Kidney epithelial cell (primary cell): ENCODE measurements around the gene PRXL2C. TPM values are rescaled to one million over a fixed set of nuclear protein-coding genes. Genes with fewer than 3 reads are reported as not detected.
"Not testable (repeated sequence)": the region's sequence is repeated elsewhere in the genome, so short reads cannot be mapped to it uniquely, and the experiment has no call there.

Source experiments
- DNase-seq: peaks from one replicate; pipeline ENCODE4 v3.0.0-alpha.2; 2010; ENCODE audit warnings: low read depth
- H3K27me3 ChIP-seq: 2 replicates; pipeline ENCODE4 v1.6.0; 2011; ENCODE audit warnings: low read length; ENCODE audit not compliant: control insufficient read depth, insufficient read depth
- H3K36me3 ChIP-seq: 2 replicates; pipeline ENCODE4 v1.5.1; 2011; ENCODE audit warnings: low read length; ENCODE audit not compliant: control insufficient read depth, insufficient read depth
- H3K4me3 ChIP-seq: 2 replicates; pipeline ENCODE4 v1.5.1; 2011; ENCODE audit warnings: low read depth, mild to moderate bottlenecking, control low read depth, low read length
- CTCF ChIP-seq: IDR thresholded peaks from 2 replicates; pipeline ENCODE4 v1.5.1; 2011; ENCODE audit warnings: mild to moderate bottlenecking, moderate library complexity, low read length, control low read depth, inconsistent platforms; ENCODE audit not compliant: insufficient read depth, poor library complexity, severe bottlenecking
- total RNA-seq: library from RNA; depleted of rRNA; stranded (reverse); fragments of >200 nt; gene quantifications from 2 replicates; pipeline ENCODE4 v1.2.3, GENCODE V29; 2015

Gene PRXL2C
- 9.9 and 14.1 TPM in 2 replicates for total RNA-seq

DNA sequence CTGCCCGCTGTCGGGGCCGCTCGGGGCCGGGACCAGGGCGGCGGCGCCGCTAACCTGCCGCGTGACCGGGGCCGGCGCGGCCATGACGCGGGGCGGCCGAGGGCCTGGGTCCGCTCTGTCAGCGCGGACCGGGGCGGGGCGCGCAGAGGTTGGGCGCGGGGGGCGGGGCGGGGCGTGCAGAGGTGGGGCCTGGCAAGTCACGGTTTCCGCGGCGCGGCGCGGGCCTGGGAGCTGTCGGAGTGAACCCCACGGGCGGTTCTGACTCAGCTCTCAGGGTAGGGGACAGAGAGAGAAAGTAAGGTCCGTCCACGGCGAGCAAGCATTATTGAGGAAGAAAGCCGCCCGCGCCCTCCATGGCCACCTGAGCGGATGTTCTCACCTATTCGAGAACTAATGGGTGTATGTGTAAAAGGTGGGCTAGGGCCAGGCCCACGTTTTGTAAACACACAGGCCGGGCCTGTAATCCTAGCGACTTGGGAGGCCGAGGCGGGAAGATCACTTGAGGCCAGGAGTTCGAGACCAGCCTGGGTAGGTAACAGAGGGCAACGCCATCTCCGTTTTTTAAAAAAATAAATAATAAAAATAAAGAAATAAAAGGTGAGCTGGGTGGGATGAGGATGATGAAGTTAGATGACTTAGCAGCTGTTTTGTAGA lies at the start of gene PRXL2C:
Gene PRXL2C, minus strand, starts transcription at position 120 of the 654 bp plus-strand sequence. Its CDS starts 36 bp downstream, at position 84.
- DNase-seq = no peak
- Histone ChIP-seq H3K36me3 (no peaks in the 10 kb centered on the region), H3K27me3 (no peaks in the 10 kb centered on the region), H3K4me3 (peak within 1 kb of the TSS; percentile 75)
- no peak for TF ChIP-seq CTCF

GRCh38 chr9:96700721-96701375 lies 45.7 kb upstream of the PRXL2C start:
- not testable (repeated sequence) for H3K4me3 ChIP-seq, H3K27me3 ChIP-seq, DNase-seq, H3K36me3 ChIP-seq

GRCh38 chr9:96691326-96691725 lies 36.2 kb upstream of the PRXL2C start:
- no peak for DNase-seq
- TF ChIP-seq CTCF = no peak
- Histone ChIP-seq H3K36me3 (no peaks in the 10 kb centered on the region), H3K27me3 (no peaks in the 10 kb centered on the region), H3K4me3 (no peak overlapping the region)

DNA sequence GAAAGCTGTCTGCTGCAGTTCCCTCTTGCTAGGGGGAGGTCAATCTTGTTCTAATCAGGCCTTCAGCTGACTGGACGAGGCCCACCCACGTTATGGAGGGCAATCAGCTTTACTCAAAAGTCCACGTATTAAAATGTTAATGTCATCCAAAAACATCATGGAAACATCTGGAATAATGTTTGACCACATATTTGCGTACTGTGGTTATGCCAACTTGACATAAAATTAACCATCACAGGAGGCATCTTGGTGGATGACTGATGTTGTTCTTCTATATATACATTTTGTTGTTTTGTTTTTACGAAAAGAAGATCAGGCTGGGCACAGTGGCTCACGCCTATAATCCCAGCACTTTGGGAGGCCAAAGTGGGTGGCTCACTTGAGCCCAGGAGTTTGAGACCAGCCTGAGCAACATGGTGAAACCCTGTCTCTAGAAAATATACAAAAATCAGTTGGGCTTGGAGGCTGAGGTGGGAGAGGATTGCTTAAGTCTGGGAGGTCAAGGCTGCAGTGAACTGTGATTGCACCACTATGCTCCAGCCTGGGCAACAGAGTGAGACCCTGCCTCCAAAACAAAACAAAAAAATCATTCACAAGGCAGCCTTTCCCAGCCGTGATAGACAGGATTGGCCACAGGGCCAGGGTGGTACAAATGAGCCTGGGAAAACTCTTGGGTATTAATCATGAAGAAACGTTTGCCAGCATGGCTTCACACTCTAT lies 33.8 kb upstream of the PRXL2C start:
- Histone ChIP-seq H3K27me3 (no peaks in the 10 kb centered on the region), H3K4me3 (no peak overlapping the region), H3K36me3 (no peaks in the 10 kb centered on the region)
- TF ChIP-seq CTCF = no peak
- no peak for DNase-seq

- TF ChIP-seq CTCF = no peak
- Histone ChIP-seq H3K4me3 (no peak overlapping the region), H3K36me3 (no peaks in the 10 kb centered on the region), H3K27me3 (no peaks in the 10 kb centered on the region)
- no peak for DNase-seq
These were observed 33.1 kb upstream of the PRXL2C start for GRCh38 chr9:96688187-96688586.

GRCh38 chr9:96686638-96687335 lies 31.7 kb upstream of the PRXL2C start:
- H3K4me3 ChIP-seq = peak overlapping the region; percentile 54
- DNase-seq = peak; percentile 18
- no peaks in the 10 kb centered on the region for H3K36me3 ChIP-seq
- TF ChIP-seq CTCF = peak; percentile 83
- H3K27me3 ChIP-seq = no peaks in the 10 kb centered on the region
